ENCODE measurements around the gene OPCML.

The OPCML gene

GRCh38 chr11:132670921-132671675, 861.2 kb downstream of the OPCML start:
- no peaks in the 10 kb centered on the region for H3K79me2 ChIP-seq (ENCODE audit: insufficient read depth, low read depth)
- no peak overlapping the region for H3K4me2 ChIP-seq
- no peaks in the 10 kb centered on the region for H4K20me1 ChIP-seq (ENCODE audit: insufficient read depth)
- no peak overlapping the region for H3K9ac ChIP-seq
- H3K4me1 ChIP-seq (ENCODE audit: low read depth, poor library complexity, severe bottlenecking), result no peaks in the 10 kb centered on the region
- H2AFZ ChIP-seq (ENCODE audit: low read depth), result no peak overlapping the region
- no peaks in the 10 kb centered on the region for H3K27me3 ChIP-seq (ENCODE audit: insufficient read depth, low read depth)
- H3K4me3 ChIP-seq (IDR thresholded peaks at IDR 0.05; ENCODE audit: insufficient read depth, low read depth, low read length), result no peak overlapping the region
- no peak overlapping the region for H3K27ac ChIP-seq
- H3K36me3 ChIP-seq (ENCODE audit: insufficient read depth), result no peaks in the 10 kb centered on the region
- TF ChIP-seq CTCF (conservative IDR thresholded peaks at IDR 0.05; ENCODE audit: low read depth, low read length), result no peak

GRCh38 chr11:132669949-132670348, 862.4 kb downstream of the OPCML start:
- no peaks in the 10 kb centered on the region for H4K20me1 ChIP-seq (ENCODE audit: insufficient read depth)
- H3K4me1 ChIP-seq (ENCODE audit: low read depth, poor library complexity, severe bottlenecking), result no peaks in the 10 kb centered on the region
- no peak for TF ChIP-seq CTCF (conservative IDR thresholded peaks at IDR 0.05; ENCODE audit: low read depth, low read length)
- no peak overlapping the region for H3K4me3 ChIP-seq (IDR thresholded peaks at IDR 0.05; ENCODE audit: insufficient read depth, low read depth, low read length)
- no peak overlapping the region for H3K27ac ChIP-seq
- H3K4me2 ChIP-seq, result no peak overlapping the region
- no peaks in the 10 kb centered on the region for H3K27me3 ChIP-seq (ENCODE audit: insufficient read depth, low read depth)
- H3K79me2 ChIP-seq (ENCODE audit: insufficient read depth, low read depth), result no peaks in the 10 kb centered on the region
- no peak overlapping the region for H2AFZ ChIP-seq (ENCODE audit: low read depth)
- no peak overlapping the region for H3K9ac ChIP-seq
- H3K36me3 ChIP-seq (ENCODE audit: insufficient read depth), result no peaks in the 10 kb centered on the region

GRCh38 chr11:132665205-132665604, 867.1 kb downstream of the OPCML start:
- Histone ChIP-seq H4K20me1 (ENCODE audit: insufficient read depth) (no peaks in the 10 kb centered on the region), H3K9ac (no peak overlapping the region), H3K79me2 (ENCODE audit: insufficient read depth, low read depth) (no peaks in the 10 kb centered on the region), H3K36me3 (ENCODE audit: insufficient read depth) (no peaks in the 10 kb centered on the region), H3K4me2 (no peak overlapping the region), H3K4me3 (IDR thresholded peaks at IDR 0.05; ENCODE audit: insufficient read depth, low read depth, low read length) (no peak overlapping the region), H2AFZ (ENCODE audit: low read depth) (no peak overlapping the region), H3K27me3 (ENCODE audit: insufficient read depth, low read depth) (no peaks in the 10 kb centered on the region), H3K27ac (no peak overlapping the region), H3K4me1 (ENCODE audit: low read depth, poor library complexity, severe bottlenecking) (no peaks in the 10 kb centered on the region)
- no peak for TF ChIP-seq CTCF (conservative IDR thresholded peaks at IDR 0.05; ENCODE audit: low read depth, low read length)

- Histone ChIP-seq H3K27ac (no peak overlapping the region), H4K20me1 (ENCODE audit: insufficient read depth) (no peaks in the 10 kb centered on the region), H2AFZ (ENCODE audit: low read depth) (no peak overlapping the region), H3K36me3 (ENCODE audit: insufficient read depth) (no peaks in the 10 kb centered on the region), H3K9ac (no peak overlapping the region), H3K4me3 (IDR thresholded peaks at IDR 0.05; ENCODE audit: insufficient read depth, low read depth, low read length) (no peak overlapping the region), H3K4me1 (ENCODE audit: low read depth, poor library complexity, severe bottlenecking) (no peaks in the 10 kb centered on the region), H3K27me3 (ENCODE audit: insufficient read depth, low read depth) (no peaks in the 10 kb centered on the region), H3K4me2 (no peak overlapping the region), H3K79me2 (ENCODE audit: insufficient read depth, low read depth) (no peaks in the 10 kb centered on the region)
- TF ChIP-seq CTCF (conservative IDR thresholded peaks at IDR 0.05; ENCODE audit: low read depth, low read length), result no peak
Measured at GRCh38 chr11:132658696-132659095, 873.6 kb downstream of the OPCML start.

Data from KMS-11 (cell line).